Stimulated activated effector memory CD8-positive, alpha-beta T cell treated with anti-CD3 and anti-CD28 coated beads, Interleukin-12 subunit alpha, Interleukin-12 subunit beta, amount 100 ng/mL, for 72 hours (primary cell): Measurements from ENCODE around the gene RFPL1.
"Not testable (repeated sequence)": the region's sequence is repeated elsewhere in the genome, so short reads cannot be mapped to it uniquely, and the experiment has no call there.

Experiments used
- ATAC-seq: fragments of 150-1000 bp; cut with Tn5 transposase; 2 replicates; pipeline ENCODE4 v1.10.0; 2021
- DNase-seq, 2 donors: peaks; one replicate each; pipeline ENCODE4 v3.0.0; 2021 to 2022; ENCODE audit warnings: low spot score in 2 of 2
- H3K27ac Mint-ChIP-seq: one replicate; pipeline ENCODE4 v1.8.0; 2022; ENCODE audit warnings: mild to moderate bottlenecking, mixed read lengths
- H3K36me3 Mint-ChIP-seq: one replicate; pipeline ENCODE4 v1.8.0; 2022; ENCODE audit warnings: mild to moderate bottlenecking, mixed read lengths
- H3K4me1 Mint-ChIP-seq: one replicate; pipeline ENCODE4 v1.8.0; 2022; ENCODE audit warnings: mixed read lengths
- H3K4me3 Mint-ChIP-seq: one replicate; pipeline ENCODE4 v1.8.0; 2022; ENCODE audit warnings: mild to moderate bottlenecking, mixed read lengths
- H3K9me3 Mint-ChIP-seq: one replicate; pipeline ENCODE4 v1.8.0; 2022; ENCODE audit warnings: mixed read lengths

The RFPL1 gene

DNA sequence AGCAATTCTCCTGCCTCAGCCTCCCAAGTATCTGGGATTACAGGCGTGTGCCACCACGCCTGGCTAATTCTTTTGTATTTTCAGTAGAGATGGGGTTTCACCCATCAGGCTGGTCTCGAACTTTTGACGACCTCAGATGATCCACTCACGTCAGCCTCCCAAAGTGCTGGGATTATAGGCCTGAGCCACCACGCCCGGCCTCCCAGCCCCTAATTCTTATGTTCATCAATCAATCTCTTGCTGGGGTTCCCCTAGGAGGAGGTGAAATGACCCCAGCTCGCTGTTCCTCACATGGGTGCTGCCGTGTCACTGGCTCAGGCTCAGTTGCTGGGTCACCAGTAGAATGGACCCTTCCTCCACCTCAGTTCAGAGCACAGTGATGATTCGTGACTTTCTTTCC is at the start of gene RFPL1:
Gene RFPL1, plus strand, starts transcription at position 301 of the 400 bp plus-strand sequence.
- H3K9me3 Mint-ChIP-seq, DNase-seq, H3K4me1 Mint-ChIP-seq, H3K27ac Mint-ChIP-seq, H3K36me3 Mint-ChIP-seq, ATAC-seq, H3K4me3 Mint-ChIP-seq: not testable (repeated sequence)

DNA sequence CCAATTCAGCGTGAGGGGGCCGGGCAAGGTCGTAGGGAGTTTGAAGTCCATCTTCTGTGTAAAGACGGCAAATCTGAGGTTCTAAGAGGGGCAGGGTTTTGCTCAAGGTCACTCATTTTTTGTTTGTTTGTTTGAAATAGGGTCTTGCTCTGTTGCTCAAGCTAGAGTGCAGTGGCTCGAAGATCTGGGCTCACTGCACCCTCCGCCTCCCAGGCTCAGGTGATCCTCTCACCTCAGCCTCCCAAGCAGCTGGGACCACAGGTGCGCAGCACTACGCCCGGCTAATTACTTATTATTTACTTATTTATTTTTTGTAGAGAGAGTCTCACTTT is 49.7 kb upstream of the RFPL1 start:
- Mint-ChIP-seq H3K27ac (peak overlapping the region; percentile 93), H3K4me3 (peak overlapping the region; percentile 88), H3K36me3 (no peaks in the 10 kb centered on the region), H3K4me1 (peaks cover 38% of the 10 kb centered on the region), H3K9me3 (no peaks in the 10 kb centered on the region)
- DNase-seq (no peak), ATAC-seq (peak; percentile 6)

DNA sequence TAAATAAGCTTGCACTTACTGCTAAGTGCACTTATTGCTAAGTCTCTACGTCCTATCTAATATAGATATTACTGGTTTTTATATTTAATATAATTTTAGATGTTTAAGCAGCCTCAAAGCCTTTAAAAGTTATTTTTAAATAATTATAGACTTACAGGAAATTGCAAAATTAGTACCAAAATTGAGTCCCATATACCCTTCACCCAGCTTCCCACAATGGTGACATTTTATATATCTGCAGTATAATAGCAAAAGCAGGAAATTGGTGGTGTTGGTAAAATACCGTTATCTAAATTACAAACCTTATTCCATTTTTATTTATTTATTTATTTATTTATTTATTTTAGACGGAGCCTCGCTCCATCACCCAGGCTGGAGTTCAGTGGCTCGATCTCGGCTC is 48.1 kb upstream of the RFPL1 start:
- DNase-seq (no peak), ATAC-seq (no peak)
- Mint-ChIP-seq H3K4me1 (peaks cover 34% of the 10 kb centered on the region), H3K9me3 (no peaks in the 10 kb centered on the region), H3K27ac (no peak overlapping the region), H3K4me3 (no peak overlapping the region), H3K36me3 (no peaks in the 10 kb centered on the region)

DNA sequence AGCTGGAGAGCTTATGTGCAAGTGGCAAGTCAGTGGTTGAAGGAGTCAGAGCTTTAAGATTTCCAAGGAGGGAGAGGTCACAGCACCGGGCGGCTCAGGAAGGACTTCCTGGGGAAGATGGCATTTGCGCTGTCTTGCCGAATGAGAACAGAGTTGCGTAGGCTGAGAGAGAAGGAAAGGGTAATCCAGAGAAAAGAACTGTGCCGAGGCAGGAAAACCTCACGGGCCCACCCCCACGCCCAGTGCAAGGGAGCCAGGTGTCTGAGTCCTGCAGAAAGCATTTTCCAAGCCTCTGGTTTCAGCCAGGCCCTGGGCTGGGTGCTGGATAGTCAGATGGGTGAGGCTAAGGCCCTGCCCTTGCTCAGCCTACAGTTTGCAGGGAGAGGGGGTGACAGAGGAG is 46.8 kb upstream of the RFPL1 start:
- Mint-ChIP-seq H3K9me3 (no peaks in the 10 kb centered on the region), H3K4me3 (no peak overlapping the region), H3K27ac (peak overlapping the region; percentile 41), H3K4me1 (peaks cover 25% of the 10 kb centered on the region), H3K36me3 (no peaks in the 10 kb centered on the region)
- ATAC-seq (no peak), DNase-seq (no peak)

DNA sequence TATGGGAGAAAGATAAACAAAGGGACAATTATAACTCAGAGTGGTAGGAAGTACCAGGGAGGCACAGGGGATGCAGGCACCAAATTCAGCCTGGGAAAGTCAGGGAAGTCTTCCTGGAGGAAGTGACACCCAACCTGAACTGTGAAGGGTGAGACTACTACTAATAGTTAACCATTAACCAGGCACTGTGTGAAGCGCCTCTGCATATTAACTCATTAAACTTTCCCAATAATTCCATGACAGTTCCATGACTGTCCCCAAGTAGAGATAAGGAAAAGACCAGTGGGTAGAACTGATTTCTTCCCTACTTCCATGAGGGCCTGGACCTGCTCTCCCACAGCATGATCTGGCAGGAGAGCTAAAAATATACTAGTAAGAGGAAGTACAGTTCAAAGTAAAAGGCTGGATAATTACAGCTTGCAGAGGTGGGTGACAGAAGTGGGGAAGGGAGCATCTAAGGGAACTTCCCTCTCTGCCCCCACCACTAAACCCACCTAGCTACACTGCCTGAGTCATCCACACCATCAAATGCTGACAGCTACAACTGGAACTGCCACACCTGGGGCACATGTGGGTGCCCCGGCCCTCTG is 45.3 kb upstream of the RFPL1 start:
- Mint-ChIP-seq H3K4me3 (no peak overlapping the region), H3K27ac (no peak overlapping the region), H3K36me3 (no peaks in the 10 kb centered on the region), H3K4me1 (peaks cover 11% of the 10 kb centered on the region), H3K9me3 (no peaks in the 10 kb centered on the region)
- ATAC-seq (no peak), DNase-seq (no peak)

DNA sequence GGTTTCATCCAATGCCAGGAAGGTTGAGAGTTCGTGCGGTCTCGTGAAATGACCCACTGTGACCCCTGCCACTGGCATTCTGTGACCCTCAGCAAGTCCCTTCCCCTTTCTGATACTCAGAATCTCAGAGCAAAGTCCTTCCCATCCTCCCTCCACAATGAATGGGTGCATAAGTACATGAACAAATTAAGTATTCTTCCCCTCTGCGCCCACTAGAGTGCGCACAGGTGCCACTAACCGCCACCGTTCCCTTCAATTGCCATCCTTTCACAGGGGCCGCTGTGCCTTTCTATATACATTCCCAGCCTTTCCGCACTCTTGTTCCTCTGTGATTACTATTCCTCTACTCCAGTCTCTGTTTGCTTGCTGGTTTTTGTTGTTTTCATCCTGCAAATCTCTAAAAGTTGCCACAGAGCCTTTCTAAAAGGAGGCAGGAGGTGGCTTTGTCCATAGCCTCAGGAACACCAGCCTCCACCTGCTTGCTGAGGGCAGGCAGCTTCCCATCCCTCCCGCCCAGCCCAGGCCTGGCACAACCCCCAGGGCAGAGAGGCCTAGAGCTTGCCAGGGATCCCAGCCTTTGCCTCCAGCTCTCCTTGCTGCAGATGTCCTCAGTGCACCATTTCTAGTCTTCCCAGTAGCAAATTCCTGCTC is 43.3 kb upstream of the RFPL1 start:
- Mint-ChIP-seq H3K4me1 (peaks cover 11% of the 10 kb centered on the region), H3K4me3 (no peak overlapping the region), H3K9me3 (no peaks in the 10 kb centered on the region), H3K27ac (peak overlapping the region; percentile 2), H3K36me3 (no peaks in the 10 kb centered on the region)
- DNase-seq (peak; percentile 33 to 77), ATAC-seq (peak; percentile 90)

DNA sequence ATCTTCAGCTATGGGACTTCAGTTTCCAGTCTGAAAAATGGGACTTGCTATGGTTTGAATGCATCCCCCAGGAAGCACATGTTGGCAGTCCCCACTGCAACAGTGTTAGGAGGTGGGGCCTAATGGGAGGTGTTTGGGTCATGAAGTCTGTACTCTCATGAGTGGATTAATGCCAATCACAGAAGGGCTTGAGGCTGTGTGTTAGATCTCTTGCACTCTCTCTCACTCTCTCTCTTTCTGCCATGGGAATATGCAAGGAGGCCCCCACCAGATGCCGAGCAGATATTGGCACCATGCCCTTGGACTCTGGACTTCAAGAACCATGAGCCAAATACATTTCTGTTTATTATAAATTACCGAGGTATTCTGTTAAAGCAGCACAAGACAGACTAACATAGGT is 42.3 kb upstream of the RFPL1 start:
- H3K4me3 Mint-ChIP-seq = no peak overlapping the region
- peaks cover 11% of the 10 kb centered on the region for H3K4me1 Mint-ChIP-seq

DNA sequence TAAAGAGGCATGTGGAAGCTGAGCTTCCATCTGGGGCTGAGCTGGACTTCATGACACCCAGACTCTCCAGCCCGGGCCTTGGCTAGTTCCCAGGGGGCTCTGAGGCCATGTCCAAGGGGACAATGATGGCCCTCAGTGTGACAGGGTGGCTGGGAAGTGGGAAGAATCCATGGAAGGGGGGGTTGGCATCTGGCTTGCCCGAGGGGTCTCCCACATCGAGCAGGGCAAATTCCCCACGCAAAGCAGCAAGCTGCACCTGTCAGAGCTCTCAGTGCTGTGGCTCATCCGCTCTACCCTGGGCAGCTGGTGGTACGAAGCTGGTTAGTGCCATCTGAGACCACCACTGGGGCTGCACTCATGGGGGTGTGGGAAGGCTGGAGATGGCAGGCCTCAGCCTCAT is 40.6 kb upstream of the RFPL1 start:
- DNase-seq (no peak), ATAC-seq (no peak)
- Mint-ChIP-seq H3K4me3 (no peak overlapping the region), H3K27ac (no peak overlapping the region), H3K9me3 (no peaks in the 10 kb centered on the region), H3K4me1 (peaks cover 11% of the 10 kb centered on the region), H3K36me3 (no peaks in the 10 kb centered on the region)

More for the DNA sequence above, 42.3 kb upstream of the RFPL1 start:
- Mint-ChIP-seq H3K27ac (no peak overlapping the region), H3K36me3 (no peaks in the 10 kb centered on the region), H3K9me3 (no peaks in the 10 kb centered on the region)
- DNase-seq = no peak
- ATAC-seq = no peak

DNA sequence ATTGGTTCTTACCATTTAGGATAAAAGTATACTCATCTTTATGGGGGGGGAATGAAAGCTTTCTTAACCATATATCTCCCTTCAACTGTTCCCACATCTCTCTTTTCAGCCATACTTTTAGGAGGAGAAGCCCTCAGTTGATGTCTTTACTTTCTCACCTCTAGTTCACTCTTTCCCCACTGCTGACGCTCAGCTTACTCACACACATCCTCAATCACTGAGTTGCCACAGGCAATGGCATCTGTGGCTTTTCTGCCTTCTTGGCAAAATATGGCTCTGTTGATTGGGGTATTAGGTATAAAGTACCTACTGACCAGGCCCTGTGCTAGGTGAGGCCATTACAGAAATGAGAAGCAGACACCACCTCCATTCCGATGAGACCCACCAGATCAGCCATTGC is 37.8 kb upstream of the RFPL1 start:
- Mint-ChIP-seq H3K27ac (no peak overlapping the region), H3K36me3 (no peaks in the 10 kb centered on the region), H3K4me3 (no peak overlapping the region), H3K4me1 (peaks cover under 1% of the 10 kb centered on the region), H3K9me3 (no peaks in the 10 kb centered on the region)
- no peak for DNase-seq
- no peak for ATAC-seq

DNA sequence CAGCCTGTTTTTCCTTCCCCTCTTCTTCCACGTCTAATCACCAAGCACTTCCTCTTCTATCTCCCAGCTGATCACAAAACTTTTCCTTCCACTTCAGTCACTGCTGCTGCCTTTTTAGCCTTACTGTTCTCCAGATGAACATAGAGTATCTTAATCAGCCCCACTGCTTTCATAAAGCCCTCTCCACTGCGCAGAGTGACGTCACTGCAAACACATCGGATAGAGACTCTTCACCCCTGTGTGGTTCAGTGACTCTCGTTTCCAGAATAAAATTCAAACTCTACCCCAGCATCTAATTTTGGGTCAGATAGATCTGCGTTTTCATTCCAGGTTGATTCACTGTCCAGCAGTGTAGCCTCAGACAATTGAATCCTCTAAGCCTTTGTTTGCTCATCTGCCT is 36.8 kb upstream of the RFPL1 start:
- H3K4me1 Mint-ChIP-seq, H3K27ac Mint-ChIP-seq, DNase-seq, H3K9me3 Mint-ChIP-seq, ATAC-seq, H3K4me3 Mint-ChIP-seq, H3K36me3 Mint-ChIP-seq: not testable (repeated sequence)

DNA sequence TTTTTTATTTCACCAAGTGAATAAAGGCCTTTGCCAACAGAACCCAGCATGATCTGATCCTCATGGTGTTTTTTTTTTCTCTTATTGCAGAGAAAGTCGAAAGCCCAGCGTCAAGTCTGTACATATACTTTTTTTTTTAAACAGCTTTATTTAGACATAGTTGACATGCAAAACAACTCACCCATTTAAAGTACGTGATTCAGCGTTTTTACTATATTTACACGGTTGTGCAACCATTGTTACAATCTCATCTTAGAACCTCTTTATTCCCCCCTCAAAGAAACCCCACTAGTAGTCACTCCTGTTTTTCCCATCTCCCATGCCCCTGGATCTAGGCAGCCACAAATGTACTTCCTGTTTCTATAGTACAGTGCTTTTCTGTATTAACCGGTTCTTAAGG is 29.4 kb upstream of the RFPL1 start:
- Mint-ChIP-seq H3K9me3 (no peaks in the 10 kb centered on the region), H3K4me1 (no peaks in the 10 kb centered on the region), H3K27ac (no peak overlapping the region), H3K4me3 (no peak overlapping the region), H3K36me3 (no peaks in the 10 kb centered on the region)
- no peak for ATAC-seq
- DNase-seq = no peak

DNA sequence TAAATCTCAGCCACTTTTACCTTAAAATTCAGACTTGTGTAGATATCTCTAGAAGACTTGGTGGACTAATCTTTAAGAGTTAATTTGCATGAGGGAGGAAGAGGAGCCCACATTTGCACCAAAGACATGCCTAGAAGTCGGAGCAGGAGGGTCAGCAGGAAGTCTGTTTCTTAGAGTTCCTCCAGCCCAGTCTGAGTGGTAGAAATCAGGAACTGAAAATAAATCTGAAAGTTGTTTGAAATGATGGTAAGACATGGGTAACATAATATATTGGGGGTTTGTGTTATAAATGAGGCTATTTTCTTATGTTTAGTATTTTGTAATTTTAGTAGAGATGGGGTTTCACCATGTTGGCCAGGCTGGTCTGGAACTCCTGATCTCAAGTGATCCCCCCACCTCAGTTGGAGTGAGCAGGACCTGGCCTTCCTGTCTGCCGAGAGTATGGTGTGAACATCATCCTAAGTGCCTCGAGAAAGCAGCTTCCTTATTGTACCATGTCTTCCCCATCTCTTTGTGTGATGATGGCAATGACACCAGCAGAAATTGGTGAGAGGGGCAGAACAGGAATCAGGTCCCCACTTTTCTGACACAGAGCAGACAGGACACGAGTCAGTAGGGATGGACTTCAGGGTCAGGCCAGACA is 26.7 kb upstream of the RFPL1 start:
- not testable (repeated sequence) for DNase-seq, H3K9me3 Mint-ChIP-seq

DNA sequence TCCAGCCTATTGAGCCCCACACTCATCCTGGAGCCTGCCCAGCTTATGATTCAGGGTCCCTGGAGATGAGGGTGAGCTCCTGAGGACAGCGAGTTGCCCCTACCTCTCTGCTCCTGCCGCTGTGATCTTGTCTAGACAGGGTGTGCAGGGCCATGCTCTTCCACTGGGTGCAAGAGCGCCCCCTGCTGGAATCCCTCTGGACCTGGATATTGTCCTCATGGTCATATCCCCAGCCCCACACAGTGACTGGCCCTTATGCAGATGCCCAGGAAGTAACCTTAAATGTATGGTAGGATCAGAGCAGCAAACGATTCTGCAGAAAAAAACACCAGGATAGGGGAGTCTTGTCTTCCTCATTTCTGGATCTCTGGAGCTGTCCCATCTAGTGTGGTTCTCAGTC is 25.6 kb upstream of the RFPL1 start:
- peak in 1 of 2 donors; percentile 56 for DNase-seq
- H3K4me3 Mint-ChIP-seq, H3K27ac Mint-ChIP-seq, H3K9me3 Mint-ChIP-seq, H3K36me3 Mint-ChIP-seq: not testable (repeated sequence)
- peak; percentile 89 for ATAC-seq
- peaks cover 17% of the 10 kb centered on the region for H3K4me1 Mint-ChIP-seq

More for the DNA sequence above, 26.7 kb upstream of the RFPL1 start:
- not testable (repeated sequence) for H3K4me3 Mint-ChIP-seq, H3K36me3 Mint-ChIP-seq, H3K27ac Mint-ChIP-seq, ATAC-seq
- H3K4me1 Mint-ChIP-seq = peaks cover 17% of the 10 kb centered on the region

DNA sequence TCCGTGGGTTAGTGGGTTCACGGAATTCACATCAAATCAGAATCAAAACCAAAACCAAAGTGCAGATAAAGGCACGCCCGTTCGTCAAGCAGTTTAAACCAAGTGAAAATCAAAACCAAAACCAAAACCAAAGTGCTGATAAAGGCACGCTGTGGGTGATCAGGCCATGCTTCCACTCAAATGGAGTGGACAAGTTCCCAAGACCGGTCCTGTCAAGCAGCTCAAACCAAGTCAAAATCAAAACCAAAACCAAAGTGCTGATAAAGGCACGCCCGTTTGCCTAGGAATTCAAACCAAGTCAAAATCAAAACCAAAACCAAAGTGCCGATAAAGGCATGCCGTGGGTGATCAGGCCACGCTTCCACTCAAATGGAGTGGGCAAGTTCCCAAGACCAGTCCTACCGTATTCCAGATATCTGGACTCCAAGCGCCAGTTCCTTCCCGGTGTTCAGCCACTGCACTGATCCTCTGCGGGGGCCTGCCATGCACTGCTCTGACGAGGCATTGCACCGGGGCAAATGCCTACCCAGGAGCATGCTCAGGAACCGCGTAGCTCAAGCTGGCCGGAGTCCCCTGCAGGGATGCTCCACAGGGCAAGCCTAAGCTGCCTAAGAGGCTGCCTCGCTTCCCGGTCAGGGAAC is 23.3 kb upstream of the RFPL1 start:
- Mint-ChIP-seq H3K27ac (peak overlapping the region; percentile 92), H3K4me3 (peak overlapping the region; percentile 72), H3K4me1 (peaks cover 17% of the 10 kb centered on the region)
- ATAC-seq (peak; percentile 82), DNase-seq (peak; percentile 28 to 74)
- H3K36me3 Mint-ChIP-seq, H3K9me3 Mint-ChIP-seq: not testable (repeated sequence)

DNA sequence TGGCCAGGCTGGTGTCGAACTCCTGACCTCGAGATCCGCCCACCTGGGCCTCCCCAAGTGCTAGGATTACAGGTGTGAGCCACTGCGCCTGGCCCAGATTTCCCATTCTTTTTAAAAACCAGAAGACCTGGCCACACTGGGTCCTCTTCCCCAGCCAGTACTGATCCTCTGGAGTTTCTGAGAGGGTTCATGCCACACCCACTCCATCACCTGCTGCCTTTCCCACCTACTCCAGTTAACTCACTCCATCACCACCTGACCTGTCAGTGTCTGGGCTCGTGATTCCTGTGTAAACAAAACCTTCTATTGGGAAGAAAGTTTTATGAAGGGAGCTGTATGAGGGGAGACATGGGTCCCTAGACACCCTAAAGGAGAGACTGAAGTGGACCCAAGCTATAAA is 19.7 kb upstream of the RFPL1 start:
- peaks cover 17% of the 10 kb centered on the region for H3K4me1 Mint-ChIP-seq
- not testable (repeated sequence) for H3K4me3 Mint-ChIP-seq, DNase-seq, H3K36me3 Mint-ChIP-seq, H3K27ac Mint-ChIP-seq, H3K9me3 Mint-ChIP-seq, ATAC-seq

DNA sequence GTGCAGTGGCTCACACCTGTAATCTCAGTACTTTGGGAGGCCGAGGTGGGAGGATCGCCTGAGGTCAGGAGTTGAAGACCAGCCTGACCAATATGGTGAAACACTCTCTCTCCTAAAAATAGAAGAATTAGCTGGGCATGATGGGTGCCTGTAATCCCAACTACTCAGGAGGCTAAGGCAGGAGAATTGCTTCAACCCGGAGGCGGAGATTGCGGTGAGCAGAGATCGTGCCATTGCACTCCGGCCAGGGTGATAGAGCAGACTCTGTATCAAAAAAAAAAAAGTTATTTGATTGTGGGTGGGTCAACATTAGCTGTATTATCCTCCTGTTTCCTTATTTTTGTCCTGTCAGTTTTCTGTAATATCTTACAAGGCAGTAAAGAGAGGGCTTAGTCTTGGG is 11.9 kb upstream of the RFPL1 start:
- no peak for DNase-seq
- no peaks in the 10 kb centered on the region for H3K4me1 Mint-ChIP-seq
- no peak overlapping the region for H3K4me3 Mint-ChIP-seq
- no peak for ATAC-seq
- H3K27ac Mint-ChIP-seq = no peak overlapping the region
- no peaks in the 10 kb centered on the region for H3K9me3 Mint-ChIP-seq
- no peaks in the 10 kb centered on the region for H3K36me3 Mint-ChIP-seq
